GM10847 (cell line): Measurements from ENCODE around the gene POU4F2.

Experiments used
- POLR2A ChIP-seq: IDR thresholded peaks from 2 replicates; pipeline ENCODE4 v1.6.1; 2011; ENCODE audit not compliant: insufficient read length; ENCODE audit errors: extremely low read depth

POU4F2 gene

DNA sequence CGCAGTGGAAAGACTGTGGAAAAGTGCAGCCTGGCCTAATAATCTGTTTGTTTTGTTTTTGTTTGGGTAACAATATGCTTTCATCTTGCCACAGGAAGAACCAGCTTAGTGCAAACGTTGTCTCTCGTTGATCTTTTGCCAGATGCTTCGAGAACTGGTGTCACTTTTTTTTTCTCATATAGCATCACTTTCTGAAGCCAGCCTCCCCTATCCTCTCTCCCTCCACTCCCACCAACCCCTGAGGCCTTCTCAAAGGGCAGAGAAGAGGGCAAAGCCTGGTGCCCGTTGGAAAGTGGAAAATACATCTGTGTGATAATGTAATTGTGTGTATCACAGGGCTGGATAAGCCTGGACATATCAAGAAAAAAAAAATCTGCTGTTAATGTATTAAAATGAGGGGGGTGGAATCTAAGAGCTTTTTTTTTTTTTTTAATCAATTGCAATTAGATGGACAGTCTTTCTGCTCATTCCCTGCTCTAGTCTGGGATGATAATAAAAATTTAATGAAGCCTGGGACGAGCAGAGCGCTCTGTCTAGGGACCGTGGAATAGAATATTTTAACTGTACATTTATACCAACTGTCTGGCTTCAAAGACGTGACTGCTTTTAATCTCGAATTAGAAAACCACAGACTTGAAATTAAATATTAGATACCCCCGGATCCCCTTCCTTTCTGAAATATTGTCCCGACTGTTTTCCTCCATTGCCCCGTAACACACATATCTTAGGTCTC, 8.1 kb downstream of the POU4F2 start:
- TF ChIP-seq POLR2A, result no peak

DNA sequence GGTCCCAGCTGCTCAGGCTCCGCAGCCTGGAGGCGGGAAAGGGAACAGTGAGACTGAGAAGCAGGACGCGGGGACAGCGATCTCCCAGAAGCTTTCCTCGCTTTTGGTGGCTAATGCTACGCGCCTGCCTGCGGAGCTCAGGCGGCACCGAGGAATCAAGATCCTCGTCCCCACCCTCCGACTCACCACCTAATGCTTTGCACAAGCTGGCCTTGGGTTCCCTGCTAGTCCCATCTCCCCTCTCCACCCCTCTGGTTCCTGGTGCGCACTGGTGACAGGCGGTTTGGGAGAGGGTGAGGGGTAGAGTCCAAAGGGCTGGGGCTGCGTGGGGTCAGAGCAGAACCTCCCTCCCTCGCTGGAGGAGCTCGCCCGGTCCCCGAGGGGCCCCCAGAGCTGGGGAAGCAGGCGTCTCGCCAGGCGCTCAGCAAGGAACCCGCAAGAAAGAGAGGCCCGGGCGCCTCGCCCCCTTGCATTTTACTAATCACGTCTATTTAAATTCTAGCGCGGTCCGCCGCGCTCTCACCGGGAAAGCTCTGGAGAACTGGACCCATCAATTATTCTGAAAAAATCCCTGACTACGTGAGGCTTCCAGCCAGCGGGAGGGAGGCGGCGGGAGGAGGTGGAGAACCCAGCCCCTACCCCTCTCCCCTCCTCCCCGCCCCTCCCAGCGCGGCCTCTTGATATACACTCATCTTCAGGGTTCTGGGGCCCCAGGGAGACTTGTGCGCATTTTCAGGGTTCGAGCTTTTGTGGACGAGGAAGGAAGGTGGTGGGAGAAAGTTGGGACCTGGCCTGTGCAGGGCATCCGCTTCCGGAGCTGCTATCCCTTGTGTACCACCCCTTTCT, 9.1 kb downstream of the POU4F2 start:
- TF ChIP-seq POLR2A, result no peak

DNA sequence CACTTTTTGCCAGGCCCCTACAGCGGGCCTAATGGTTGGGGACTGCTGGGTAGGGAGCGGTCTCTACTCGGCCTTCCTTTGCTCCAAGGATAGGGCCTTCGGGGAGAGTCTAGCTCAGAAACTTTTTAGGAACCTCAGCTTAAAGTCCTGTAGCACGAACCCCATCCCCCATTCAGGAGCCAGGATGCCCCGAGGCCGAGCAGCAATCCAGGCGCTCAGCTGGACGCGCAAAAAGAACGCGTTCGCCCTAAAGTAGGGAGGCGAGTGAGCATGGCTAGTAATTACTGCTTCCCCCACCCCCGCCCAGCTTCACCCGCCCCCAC, 9.7 kb downstream of the POU4F2 start:
- TF ChIP-seq POLR2A, result no peak

DNA sequence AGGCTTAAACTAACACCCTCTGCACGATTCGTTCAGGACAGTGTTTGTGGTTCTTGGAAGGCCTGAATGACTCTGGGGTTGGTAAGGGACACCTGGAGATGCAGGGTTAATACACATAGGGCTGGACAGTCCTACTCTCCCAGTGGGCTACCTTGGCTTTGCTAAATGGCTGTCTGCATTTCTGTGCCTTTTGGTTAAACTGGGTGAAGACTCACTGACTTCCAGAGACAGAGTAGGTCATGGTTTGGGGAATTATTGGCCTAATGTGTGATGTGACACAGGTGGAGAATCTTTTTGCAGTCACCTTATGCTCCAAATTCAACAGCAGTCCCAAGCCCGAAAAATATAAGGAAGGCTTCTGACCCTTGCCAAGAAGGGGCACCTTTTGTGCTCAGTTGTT, 10.5 kb downstream of the POU4F2 start:
- TF ChIP-seq POLR2A, result no peak

GRCh38 chr4:146650034-146650433, 11.3 kb downstream of the POU4F2 start:
- no peak for TF ChIP-seq POLR2A

- no peak for TF ChIP-seq POLR2A
Observed at GRCh38 chr4:146654687-146655520, 16.2 kb downstream of the POU4F2 start.

DNA sequence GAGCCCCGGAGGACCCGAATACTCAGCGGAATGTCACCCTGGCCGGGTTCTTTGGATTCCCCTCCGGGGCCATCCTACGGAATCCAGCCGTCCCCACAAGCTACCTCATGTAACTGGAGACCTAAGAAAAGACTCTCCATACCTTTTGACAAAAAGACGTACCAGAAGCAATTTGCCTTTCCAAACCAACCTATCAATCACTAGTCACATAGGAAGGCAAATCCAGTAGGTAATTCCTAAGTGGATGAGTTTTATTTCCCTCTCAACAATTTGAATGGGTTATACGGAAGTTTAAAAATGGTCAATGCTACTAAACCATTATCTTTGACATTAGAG, 16.8 kb downstream of the POU4F2 start:
- TF ChIP-seq POLR2A, result no peak

- no peak for TF ChIP-seq POLR2A
Observed at GRCh38 chr4:146661367-146661766, 22.7 kb downstream of the POU4F2 start.

DNA sequence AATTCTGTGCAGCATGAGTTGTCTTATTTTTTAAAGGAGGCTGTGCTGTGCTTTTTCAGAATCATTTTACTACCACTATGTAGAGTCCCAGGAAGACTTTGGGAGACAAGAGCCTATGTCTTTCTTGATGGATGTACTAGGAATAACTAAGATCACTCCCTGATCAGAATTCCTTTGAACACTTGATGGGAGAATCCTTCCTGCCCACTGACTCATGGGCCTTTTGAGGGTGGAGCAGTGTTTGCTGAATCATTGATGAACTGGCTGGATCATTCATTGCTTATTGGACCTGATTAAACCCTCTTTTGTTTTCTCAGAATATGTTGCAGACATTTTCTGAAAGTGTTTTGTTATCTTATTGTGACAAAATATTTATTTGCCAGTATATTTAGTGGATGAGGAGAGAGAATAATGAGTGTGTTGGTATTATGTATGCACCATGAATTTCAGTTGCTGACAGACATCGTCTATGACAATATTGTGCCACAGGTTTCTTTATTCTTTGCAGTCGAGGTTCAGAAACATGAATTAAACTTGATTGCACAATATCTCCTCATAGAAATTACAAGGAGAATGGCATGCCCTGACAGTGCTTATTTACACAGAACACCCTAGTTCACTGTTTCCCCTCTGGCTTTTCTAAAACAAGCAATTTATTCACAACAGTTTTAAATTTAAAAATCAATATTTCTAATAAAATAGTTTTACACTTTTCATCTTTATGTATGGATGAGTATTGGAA, 36.3 kb downstream of the POU4F2 start:
- TF ChIP-seq POLR2A, result no peak
